ENCODE results near the gene NUDT16L1. TPM values are rescaled to one million over a fixed set of nuclear protein-coding genes. Genes with fewer than 3 reads are reported as not detected.

The NUDT16L1 gene
- total and polyA plus RNA-seq, 5 donors = 30.5 to 62.3 (median 46.6) TPM

DNA sequence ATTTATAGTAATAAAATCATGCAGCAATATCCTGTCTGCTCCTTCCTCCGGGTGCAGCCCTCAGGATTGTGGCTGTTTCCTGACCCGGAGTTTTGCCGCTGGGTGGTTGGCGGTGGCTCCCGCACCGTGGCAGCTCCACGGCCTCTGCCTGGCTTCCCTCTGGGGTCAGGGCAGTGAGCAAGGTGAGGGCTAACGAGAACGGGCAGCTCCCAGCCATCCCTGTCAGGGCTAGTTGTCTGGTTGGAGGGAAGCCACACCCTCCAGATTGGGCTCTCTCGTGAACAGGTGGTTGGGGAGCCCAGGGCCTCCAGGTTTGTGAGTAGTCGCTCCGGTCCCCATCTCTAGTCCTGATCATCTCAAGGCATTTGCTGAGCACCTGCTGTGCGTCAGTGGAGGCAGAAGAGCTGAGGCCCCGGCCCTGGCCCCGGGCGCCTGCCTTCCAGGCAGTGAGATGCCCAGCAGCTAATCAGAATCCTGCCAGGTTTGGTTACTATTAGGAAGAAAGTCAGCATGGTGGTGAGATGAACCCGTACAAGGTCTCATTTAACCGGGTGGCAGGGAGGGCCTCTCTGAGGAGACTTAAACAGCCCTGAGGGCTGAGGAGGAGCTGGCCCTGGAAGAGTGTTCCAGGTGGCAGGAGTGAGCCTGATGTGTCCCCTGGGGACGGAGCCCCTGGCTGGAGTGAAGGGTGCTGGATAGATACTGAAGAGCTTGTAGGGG lies 2.3 kb upstream of the NUDT16L1 start:
- H3K4me1 ChIP-seq (ENCODE audit: control insufficient read depth, insufficient read depth, low read length) = peaks cover 7% of the 10 kb centered on the region
- ATAC-seq (no peak), DNase-seq (peak in 2 of 3 donors; percentile 14 to 63)
- WGBS = 69% methylated on average over 19 of the region's 19 CpGs
- H3K9me3 ChIP-seq (ENCODE audit: control insufficient read depth, low read length) = no peaks in the 10 kb centered on the region
- no peaks in the 10 kb centered on the region for H3K27me3 ChIP-seq (ENCODE audit: control insufficient read depth, insufficient read depth)
- H3K27ac ChIP-seq (ENCODE audit: low read length) = no peak overlapping the region
- no peak overlapping the region for H3K4me3 ChIP-seq (ENCODE audit: low read length)
- intact Hi-C loops (cut with DNase I) = loop anchor here in 1 of 4 donors (10.0 kb wide), 1 partner anchor 264 kb away; the partner anchor contains the start of gene SEC14L5

DNA sequence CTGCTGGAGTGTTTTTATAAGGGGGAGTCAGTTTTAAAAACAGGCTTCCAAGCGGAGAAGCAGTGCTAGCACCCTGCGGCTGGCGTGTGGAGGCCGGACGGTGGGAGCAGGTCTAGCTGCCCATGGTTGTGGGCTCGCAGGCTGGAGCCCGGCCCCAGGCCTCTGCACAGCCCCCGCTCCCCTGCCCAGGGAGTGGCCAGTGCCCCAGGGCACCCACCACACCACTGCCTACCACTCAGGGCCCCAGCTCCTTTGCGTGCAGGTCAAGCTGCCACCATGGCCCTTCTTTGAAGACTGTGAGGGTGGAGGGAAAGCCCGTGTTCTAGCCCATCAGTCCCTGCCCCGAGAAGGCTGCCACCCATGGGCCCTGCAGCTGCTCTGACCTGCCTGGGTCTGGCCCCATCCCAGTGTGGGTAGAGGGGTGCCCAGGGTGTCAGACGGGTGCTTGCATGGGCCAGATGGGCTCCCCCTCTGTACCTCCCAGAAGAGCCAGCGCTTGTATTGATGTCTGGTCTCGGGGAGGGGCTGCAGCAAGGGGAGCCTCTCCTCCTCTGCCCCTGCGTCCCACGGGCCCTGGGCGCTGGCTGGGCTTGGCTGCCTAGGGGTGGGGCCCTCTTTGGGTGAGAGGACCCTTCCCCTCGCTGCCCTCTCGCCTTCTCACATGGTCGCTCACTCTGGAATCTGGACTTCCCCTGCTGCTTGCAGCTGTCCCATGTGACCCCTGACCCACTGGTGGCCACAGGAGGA lies 1.5 kb upstream of the NUDT16L1 start:
- H3K27ac ChIP-seq (ENCODE audit: low read length) = no peak overlapping the region
- intact Hi-C loops (cut with DNase I) = loop anchor here in 1 of 4 donors (10.0 kb wide), 1 partner anchor 263 kb away; the partner anchor contains the start of gene SEC14L5

DNA sequence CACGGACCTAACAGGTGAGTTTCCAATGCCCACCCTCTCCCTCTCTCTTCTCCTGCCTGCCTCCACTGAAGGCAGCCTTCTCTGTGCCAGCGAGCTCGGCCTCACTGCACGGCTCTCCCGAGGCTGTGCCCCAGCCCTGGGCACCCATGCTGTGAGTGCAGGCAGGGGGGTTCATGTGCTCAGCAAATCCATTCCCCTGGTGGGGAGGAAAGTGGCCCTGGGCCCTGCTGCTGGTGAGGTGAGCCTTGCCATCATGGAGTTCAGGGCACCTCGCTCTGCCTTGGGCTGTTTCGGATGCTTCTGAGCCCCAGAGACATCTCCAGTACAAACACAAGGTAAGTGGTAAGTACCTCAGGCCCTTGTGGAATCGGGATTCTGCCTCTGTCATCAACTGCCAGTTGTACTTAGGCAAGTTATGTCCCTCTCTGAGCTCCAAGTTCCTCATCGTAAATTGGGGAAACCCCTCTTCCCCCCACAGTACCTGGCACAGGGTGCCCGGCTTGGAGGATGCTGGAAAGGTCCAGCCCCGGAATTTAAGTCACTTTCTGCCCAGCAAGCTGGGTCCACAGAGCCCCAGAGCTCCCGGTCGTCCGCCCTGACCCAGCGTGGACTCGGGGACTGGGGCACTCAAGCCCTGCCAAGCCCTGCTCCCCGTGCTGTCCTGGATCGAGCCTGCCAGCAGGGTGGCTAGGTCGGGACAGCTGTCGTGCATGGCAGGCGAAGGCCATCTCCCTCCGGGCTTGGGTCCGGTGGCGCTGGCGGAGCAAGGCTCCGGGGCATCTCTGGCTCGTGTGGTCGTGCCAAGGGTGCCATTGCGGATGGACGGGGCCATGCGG lies 684 bp upstream of the NUDT16L1 start:
- no peaks in the 10 kb centered on the region for H3K9me3 ChIP-seq (ENCODE audit: control insufficient read depth, low read length)
- H3K27me3 ChIP-seq (ENCODE audit: control insufficient read depth, insufficient read depth) = no peaks in the 10 kb centered on the region
- ATAC-seq (peak; percentile 0 to 15), DNase-seq (peak in 2 of 3 donors; percentile 14 to 45)
- H3K4me3 ChIP-seq (ENCODE audit: low read length) = peak overlapping the region; percentile 39
- H3K27ac ChIP-seq (ENCODE audit: low read length) = peak overlapping the region; percentile 33
- intact Hi-C loops (cut with DNase I) = loop anchor here in 1 of 4 donors (10.0 kb wide), 1 partner anchor 262 kb away; the partner anchor contains the start of gene SEC14L5
- 22% methylated on average over 31 of the region's 31 CpGs for whole genome bisulfite sequencing
- H3K4me1 ChIP-seq (ENCODE audit: control insufficient read depth, insufficient read depth, low read length) = peaks cover 7% of the 10 kb centered on the region

More for the DNA sequence above, 1.5 kb upstream of the NUDT16L1 start:
- H3K4me3 ChIP-seq (ENCODE audit: low read length) = no peak overlapping the region
- 76% methylated on average over 20 of the region's 20 CpGs for WGBS
- no peaks in the 10 kb centered on the region for H3K27me3 ChIP-seq (ENCODE audit: control insufficient read depth, insufficient read depth)
- H3K4me1 ChIP-seq (ENCODE audit: control insufficient read depth, insufficient read depth, low read length) = peaks cover 7% of the 10 kb centered on the region
- peak in 2 of 3 donors; percentile 13 to 65 for DNase-seq
- no peak for ATAC-seq
- no peaks in the 10 kb centered on the region for H3K9me3 ChIP-seq (ENCODE audit: control insufficient read depth, low read length)

DNA sequence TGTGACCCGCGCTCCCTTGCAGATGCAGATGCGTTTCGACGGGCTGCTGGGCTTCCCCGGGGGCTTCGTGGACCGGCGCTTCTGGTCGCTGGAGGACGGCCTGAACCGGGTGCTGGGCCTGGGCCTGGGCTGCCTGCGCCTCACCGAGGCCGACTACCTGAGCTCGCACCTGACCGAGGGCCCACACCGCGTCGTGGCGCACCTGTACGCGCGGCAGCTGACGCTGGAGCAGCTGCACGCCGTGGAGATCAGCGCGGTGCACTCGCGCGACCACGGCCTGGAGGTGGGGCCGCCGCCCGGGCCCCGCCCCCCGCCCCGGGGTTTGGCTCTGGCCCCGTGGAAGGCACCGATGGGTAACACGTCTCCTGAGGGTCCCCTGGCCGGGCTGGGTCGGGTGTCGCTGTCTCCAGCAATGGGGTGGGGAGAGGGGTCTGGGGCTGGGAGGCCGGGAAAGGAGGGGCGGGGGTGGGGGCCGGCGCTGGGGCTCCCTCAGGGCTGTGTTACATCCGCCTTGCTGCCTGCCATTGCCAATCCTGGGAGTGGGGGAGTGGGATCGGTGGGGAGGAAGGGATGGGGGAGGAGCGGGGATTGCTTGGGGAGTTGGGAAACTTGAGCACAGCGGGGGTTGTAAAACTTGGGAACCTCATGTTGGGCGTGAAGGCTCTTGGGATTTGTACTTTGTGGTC lies 737 bp downstream of the NUDT16L1 start:
- intact Hi-C loops (cut with DNase I) = loop anchor here in 1 of 4 donors (10.0 kb wide), 1 partner anchor 261 kb away; the partner anchor contains the start of gene SEC14L5
- peaks cover 7% of the 10 kb centered on the region for H3K4me1 ChIP-seq (ENCODE audit: control insufficient read depth, insufficient read depth, low read length)
- peak; percentile 15 to 18 for ATAC-seq
- WGBS = 1% methylated on average over 54 of the region's 54 CpGs
- H3K9me3 ChIP-seq (ENCODE audit: control insufficient read depth, low read length) = no peaks in the 10 kb centered on the region
- H3K27me3 ChIP-seq (ENCODE audit: control insufficient read depth, insufficient read depth) = no peaks in the 10 kb centered on the region
- peak overlapping the region; percentile 65 for H3K4me3 ChIP-seq (ENCODE audit: low read length)
- H3K27ac ChIP-seq (ENCODE audit: low read length) = peak overlapping the region; percentile 36
- DNase-seq = peak; percentile 48 to 84 (median 84)

DNA sequence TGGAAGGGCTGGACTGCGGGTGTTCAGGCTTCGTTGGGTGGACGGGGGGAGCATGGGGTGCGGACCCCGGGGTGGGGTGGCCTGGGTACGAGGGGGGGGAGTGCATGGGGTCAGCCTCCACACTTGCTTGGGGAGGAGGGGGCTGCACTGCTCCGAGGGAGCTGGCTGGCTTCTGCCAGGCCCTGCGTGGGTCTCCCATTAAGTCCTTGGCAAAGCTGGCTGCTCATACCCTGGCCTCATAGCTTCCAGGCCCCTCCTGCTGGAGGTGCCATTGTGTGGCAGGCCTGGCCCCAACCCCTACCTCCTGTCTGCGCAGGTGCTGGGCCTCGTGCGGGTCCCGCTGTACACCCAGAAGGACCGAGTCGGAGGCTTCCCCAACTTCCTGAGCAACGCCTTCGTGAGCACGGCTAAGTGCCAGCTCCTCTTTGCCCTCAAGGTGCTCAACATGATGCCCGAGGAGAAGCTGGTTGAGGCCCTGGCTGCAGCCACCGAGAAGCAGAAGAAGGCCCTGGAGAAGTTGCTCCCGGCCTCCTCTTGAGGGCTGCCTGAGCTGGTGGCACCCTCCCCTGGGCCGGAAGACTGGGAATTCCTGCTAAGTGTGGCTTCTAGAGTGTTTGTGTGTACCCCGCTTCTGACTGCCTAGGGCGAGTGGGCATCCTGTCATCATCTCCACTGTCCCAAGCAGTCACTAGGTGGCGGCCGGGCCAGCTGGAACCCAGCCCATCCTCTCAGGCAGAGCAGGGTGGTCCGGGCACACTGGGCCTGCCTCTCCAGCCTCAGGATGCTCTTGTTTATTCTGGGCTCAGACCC lies 1.5 kb downstream of the NUDT16L1 start:
- intact Hi-C loops (cut with DNase I) = loop anchor here in 1 of 4 donors (10.0 kb wide), 1 partner anchor 260 kb away; the partner anchor contains the start of gene SEC14L5
- Histone ChIP-seq H3K9me3 (ENCODE audit: control insufficient read depth, low read length) (no peaks in the 10 kb centered on the region), H3K4me3 (ENCODE audit: low read length) (peak overlapping the region; percentile 65), H3K27ac (ENCODE audit: low read length) (peak overlapping the region; percentile 42), H3K27me3 (ENCODE audit: control insufficient read depth, insufficient read depth) (no peaks in the 10 kb centered on the region), H3K4me1 (ENCODE audit: control insufficient read depth, insufficient read depth, low read length) (peaks cover 7% of the 10 kb centered on the region)
- DNase-seq = peak; percentile 58 to 88 (median 85)
- 37% methylated on average over 26 of the region's 26 CpGs for WGBS
- no peak for ATAC-seq

DNA sequence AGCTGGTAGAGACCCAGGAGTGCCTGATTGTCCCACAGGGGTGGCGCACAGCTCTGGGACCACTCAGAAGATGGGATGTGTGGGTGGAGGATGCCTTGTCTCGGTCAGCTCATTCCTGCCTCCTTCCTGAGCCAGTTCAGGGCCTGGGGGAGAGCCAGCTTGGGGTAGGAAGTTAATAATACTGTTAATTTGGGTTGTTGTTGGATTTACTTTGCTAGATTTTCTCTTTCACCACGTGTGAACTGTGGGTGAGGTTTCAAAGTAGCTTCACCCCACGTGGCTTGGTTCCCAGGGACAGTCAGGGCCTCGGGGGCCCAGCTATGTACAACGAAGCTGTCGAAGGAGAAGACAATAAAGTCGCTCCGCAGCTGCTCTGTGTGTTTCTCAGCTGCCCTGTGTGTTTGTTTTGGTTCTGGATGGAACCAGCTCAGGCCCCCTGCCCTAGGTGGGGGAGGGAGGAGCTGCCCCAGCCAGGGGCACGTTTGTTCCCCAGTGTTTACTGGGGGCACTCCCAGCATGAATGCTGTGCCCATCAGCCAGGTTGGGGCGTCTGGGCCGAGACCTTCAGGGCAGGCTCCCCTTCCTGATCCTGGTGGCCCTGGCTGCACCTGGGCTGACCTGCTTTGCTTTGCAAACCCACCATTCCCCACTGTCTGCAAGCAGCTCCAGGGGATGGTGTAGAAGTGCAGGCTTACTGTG lies 2.3 kb downstream of the NUDT16L1 start:
- intact Hi-C loops (cut with DNase I) = loop anchor here in 1 of 4 donors (10.0 kb wide), 1 partner anchor 259 kb away; the partner anchor contains the start of gene SEC14L5
- peak; percentile 15 to 68 (median 50) for DNase-seq
- 53% methylated on average over 12 of the region's 12 CpGs for WGBS
- ATAC-seq = no peak
- Histone ChIP-seq H3K27ac (ENCODE audit: low read length) (peak overlapping the region; percentile 42), H3K4me1 (ENCODE audit: control insufficient read depth, insufficient read depth, low read length) (peaks cover 7% of the 10 kb centered on the region), H3K9me3 (ENCODE audit: control insufficient read depth, low read length) (no peaks in the 10 kb centered on the region), H3K4me3 (ENCODE audit: low read length) (no peak overlapping the region), H3K27me3 (ENCODE audit: control insufficient read depth, insufficient read depth) (no peaks in the 10 kb centered on the region)

DNA sequence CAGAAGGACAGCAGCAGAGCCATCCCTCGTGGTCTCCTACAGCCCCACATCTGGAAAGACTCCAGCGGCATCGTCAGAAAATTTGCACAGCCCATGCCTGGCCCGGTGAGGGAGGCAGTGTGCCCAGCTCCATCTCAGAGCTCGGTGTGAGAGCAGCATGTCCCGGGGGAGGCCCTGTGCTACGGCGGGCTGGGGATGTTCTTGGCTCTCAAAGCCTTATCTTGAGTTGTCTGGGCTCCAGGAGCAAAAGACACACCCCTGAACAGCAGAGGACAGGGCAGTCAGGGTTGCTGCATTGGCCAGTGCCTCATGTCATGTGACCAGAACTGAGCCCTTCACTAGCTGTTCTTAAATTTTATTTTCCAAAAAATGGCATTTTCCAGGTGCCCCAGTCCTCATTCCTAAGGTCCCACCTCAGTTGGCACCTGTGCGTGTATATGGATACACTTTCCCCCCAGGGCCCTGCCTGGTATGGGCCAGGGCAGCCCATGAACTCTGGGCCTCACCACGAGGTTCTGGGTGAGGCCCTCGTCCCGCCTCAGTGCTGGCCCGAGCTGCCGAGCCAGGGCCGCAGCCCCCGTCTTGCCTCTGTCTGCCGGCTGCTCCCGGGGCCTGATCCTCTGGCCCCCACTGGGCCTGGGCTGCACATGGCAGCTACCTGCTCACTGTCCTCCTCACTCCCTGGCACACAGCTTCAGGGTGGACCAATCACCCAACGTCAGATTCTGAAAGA lies 3.0 kb downstream of the NUDT16L1 start:
- peak overlapping the region; percentile 42 for H3K27ac ChIP-seq (ENCODE audit: low read length)
- peaks cover 7% of the 10 kb centered on the region for H3K4me1 ChIP-seq (ENCODE audit: control insufficient read depth, insufficient read depth, low read length)
- no peaks in the 10 kb centered on the region for H3K27me3 ChIP-seq (ENCODE audit: control insufficient read depth, insufficient read depth)
- ATAC-seq = peak; percentile 18 to 19
- H3K4me3 ChIP-seq (ENCODE audit: low read length) = no peak overlapping the region
- DNase-seq = peak; percentile 79 to 91 (median 85)
- intact Hi-C loops (cut with DNase I) = loop anchor here in 1 of 4 donors (10.0 kb wide), 1 partner anchor 258 kb away; the partner anchor contains the start of gene SEC14L5
- no peaks in the 10 kb centered on the region for H3K9me3 ChIP-seq (ENCODE audit: control insufficient read depth, low read length)
- 36% methylated on average over 19 of the region's 19 CpGs for WGBS

DNA sequence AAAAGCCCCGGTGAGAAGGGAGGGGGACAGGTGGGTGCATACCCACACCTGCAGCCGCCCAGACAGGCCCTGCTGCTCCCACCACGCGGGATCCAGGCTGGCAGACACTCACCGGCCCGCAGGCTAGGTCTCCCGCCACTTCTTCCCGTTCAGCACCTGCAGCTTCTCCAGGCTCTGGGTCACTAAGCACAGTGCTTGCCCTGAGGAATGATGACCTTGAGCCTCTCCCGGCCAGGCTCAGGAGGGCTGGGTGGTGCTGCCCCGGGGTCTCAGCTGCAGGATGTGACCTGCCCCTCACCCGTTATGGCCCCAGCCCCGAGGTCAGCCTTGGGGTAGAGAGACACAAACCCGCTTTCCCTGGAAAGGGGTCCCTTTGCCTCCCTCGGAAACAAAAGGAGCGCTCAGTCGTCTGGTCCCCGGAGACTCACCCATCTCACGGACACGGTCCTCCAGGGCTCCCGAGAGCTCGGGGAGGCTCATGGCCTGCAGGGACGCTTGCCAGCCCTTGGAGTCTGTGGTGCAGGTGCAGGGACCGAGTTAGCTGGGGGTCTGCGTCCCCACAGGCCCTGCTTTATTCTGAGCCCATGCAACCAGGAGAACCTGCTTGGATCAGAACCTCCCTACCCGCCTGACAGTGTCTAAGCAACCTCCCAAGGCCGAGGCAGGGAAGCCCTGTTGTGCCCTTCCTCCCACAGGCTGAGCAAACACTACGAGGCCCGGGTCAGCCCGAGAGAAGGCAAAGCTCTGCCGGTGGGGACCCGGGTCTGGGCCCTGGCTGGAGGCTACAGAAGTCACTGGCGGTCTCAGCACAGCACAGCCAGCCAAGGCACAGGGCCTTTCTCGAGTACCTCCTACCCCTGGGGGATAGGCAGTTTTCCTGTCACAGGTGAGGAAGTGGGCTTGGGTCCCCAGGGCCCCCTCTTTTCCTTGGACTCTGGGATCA lies 3.8 kb downstream of the NUDT16L1 start:
- DNase-seq (peak; percentile 23 to 60 (median 60)), ATAC-seq (no peak)
- intact Hi-C loops (cut with DNase I) = loop anchor here in 1 of 4 donors (10.0 kb wide), 1 partner anchor 258 kb away; the partner anchor contains the start of gene SEC14L5
- Histone ChIP-seq H3K27ac (ENCODE audit: low read length) (peak overlapping the region; percentile 40), H3K4me1 (ENCODE audit: control insufficient read depth, insufficient read depth, low read length) (peaks cover 7% of the 10 kb centered on the region), H3K9me3 (ENCODE audit: control insufficient read depth, low read length) (no peaks in the 10 kb centered on the region), H3K27me3 (ENCODE audit: control insufficient read depth, insufficient read depth) (no peaks in the 10 kb centered on the region), H3K4me3 (ENCODE audit: low read length) (no peak overlapping the region)
- WGBS = 81% methylated on average over 33 of the region's 33 CpGs

Data from right cardiac atrium (tissue), 5 donors.